Astrocyte (in vitro differentiated cells and primary cell): ENCODE results near the gene ACOX3.

Experiments used
- EZH2 ChIP-seq: IDR thresholded peaks from 2 replicates; pipeline ENCODE4 v1.6.1; 2012; ENCODE audit warnings: mild to moderate bottlenecking, low read length, inconsistent platforms; ENCODE audit not compliant: insufficient read depth
- TF ChIP-seq, protein P1 (sequence below): IDR thresholded peaks from 2 replicates; pipeline ENCODE4 v1.5.1; 2011; ENCODE audit warnings: low read depth, mild to moderate bottlenecking, inconsistent platforms, low read length, moderate library complexity; ENCODE audit not compliant: insufficient read depth

DNA sequence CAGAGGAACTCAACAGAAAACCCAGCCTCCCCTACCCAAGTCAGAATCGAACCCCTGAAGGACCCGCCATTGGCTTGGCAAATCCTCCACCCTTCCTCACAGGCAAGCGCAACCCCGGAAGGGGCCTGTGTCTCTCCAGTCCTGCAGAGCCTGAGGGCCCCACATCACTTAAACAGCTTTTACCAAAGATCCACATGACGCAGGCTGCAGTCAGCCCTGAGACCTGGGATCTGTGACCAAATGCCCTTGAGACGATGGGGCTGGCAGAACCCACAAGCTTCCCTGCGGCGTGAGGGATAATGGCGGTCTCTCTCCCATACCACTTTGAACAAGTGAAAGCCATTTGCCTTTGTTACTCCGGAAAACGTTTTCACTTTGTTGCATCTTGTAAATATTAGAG is 54.9 kb downstream of the ACOX3 start:
- TF ChIP-seq EZH2: no peak
- TF ChIP-seq, protein P1, sequence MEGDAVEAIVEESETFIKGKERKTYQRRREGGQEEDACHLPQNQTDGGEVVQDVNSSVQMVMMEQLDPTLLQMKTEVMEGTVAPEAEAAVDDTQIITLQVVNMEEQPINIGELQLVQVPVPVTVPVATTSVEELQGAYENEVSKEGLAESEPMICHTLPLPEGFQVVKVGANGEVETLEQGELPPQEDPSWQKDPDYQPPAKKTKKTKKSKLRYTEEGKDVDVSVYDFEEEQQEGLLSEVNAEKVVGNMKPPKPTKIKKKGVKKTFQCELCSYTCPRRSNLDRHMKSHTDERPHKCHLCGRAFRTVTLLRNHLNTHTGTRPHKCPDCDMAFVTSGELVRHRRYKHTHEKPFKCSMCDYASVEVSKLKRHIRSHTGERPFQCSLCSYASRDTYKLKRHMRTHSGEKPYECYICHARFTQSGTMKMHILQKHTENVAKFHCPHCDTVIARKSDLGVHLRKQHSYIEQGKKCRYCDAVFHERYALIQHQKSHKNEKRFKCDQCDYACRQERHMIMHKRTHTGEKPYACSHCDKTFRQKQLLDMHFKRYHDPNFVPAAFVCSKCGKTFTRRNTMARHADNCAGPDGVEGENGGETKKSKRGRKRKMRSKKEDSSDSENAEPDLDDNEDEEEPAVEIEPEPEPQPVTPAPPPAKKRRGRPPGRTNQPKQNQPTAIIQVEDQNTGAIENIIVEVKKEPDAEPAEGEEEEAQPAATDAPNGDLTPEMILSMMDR: no peak
